Progenitor cell of endocrine pancreas (in vitro differentiated cells): ENCODE measurements around the gene DOCK2. TPM values are rescaled to one million over a fixed set of nuclear protein-coding genes. Genes with fewer than 3 reads are reported as not detected.

ENCODE experiments used
- DNase-seq: peaks from one replicate; pipeline ENCODE4 v3.0.0; 2021; ENCODE audit warnings: low spot score; ENCODE audit not compliant: unreplicated experiment
- H3K27ac Mint-ChIP-seq: 2 replicates; pipeline ENCODE4 v1.8.0; 2021; ENCODE audit warnings: mild to moderate bottlenecking, moderate library complexity, mixed read lengths
- H3K27me3 Mint-ChIP-seq: 2 replicates; pipeline ENCODE4 v1.8.0; 2021; ENCODE audit warnings: mixed read lengths
- H3K36me3 Mint-ChIP-seq: 2 replicates; pipeline ENCODE4 v1.8.0; 2022; ENCODE audit warnings: mixed read lengths; ENCODE audit not compliant: insufficient read depth
- H3K4me1 Mint-ChIP-seq: 2 replicates; pipeline ENCODE4 v1.8.0; 2021; ENCODE audit warnings: low read depth, mixed read lengths
- H3K4me3 Mint-ChIP-seq: 2 replicates; pipeline ENCODE4 v1.8.0; 2021; ENCODE audit warnings: low read depth, mild to moderate bottlenecking, moderate library complexity, mixed read lengths
- H3K9me3 Mint-ChIP-seq: 2 replicates; pipeline ENCODE4 v1.8.0; 2021; ENCODE audit warnings: low read depth, mixed read lengths
- total RNA-seq: library from RNA; stranded (reverse); gene quantifications from 2 replicates; pipeline ENCODE4 v1.2.1, GENCODE V29; 2021
- TF ChIP-seq, protein P1 (sequence below): fragments of 200-600 bp; sonication (generic); IDR thresholded peaks from one replicate; pipeline ENCODE4 v1.5.0; 2021; ENCODE audit warnings: antibody characterized with exemption, mild to moderate bottlenecking; ENCODE audit not compliant: unreplicated experiment

Gene DOCK2
- total RNA-seq, 1 donor from 2014 or later, result not detected

DNA sequence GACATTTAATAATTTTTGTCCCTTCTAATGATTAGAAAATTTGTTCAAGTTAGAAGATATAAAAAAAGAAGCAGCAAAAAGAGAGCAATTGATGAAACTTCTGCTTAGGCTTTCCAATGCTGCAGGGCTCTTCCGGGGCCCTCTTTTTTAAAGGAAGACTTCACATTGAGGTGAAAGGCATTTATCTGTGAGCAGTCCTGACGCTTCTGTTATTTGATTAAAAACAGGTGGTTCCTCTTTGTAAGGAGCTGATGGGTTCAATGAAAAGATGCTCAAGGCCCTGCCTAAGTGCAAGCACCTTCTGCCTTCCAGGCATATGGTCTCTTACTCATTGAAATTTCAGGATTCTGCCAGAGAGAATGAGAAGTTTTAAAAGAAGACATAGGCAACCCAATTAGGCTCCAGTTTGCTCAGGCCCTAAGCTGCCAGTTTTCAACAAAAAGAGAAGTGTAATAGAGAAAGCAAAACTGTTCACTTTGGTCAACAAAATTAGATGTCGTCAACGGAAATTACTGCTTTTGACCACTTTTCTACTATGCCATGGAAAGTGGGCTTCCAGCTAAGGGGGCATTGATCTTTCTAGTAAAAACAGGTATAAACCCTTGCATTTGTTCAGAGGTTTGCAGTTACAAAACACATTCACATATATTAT, 243.1 kb downstream of the DOCK2 start:
- H3K27me3 Mint-ChIP-seq, result peaks cover 35% of the 10 kb centered on the region
- TF ChIP-seq, protein P1, sequence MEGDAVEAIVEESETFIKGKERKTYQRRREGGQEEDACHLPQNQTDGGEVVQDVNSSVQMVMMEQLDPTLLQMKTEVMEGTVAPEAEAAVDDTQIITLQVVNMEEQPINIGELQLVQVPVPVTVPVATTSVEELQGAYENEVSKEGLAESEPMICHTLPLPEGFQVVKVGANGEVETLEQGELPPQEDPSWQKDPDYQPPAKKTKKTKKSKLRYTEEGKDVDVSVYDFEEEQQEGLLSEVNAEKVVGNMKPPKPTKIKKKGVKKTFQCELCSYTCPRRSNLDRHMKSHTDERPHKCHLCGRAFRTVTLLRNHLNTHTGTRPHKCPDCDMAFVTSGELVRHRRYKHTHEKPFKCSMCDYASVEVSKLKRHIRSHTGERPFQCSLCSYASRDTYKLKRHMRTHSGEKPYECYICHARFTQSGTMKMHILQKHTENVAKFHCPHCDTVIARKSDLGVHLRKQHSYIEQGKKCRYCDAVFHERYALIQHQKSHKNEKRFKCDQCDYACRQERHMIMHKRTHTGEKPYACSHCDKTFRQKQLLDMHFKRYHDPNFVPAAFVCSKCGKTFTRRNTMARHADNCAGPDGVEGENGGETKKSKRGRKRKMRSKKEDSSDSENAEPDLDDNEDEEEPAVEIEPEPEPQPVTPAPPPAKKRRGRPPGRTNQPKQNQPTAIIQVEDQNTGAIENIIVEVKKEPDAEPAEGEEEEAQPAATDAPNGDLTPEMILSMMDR, result no peak
- peaks cover 2% of the 10 kb centered on the region for H3K4me1 Mint-ChIP-seq
- no peak overlapping the region for H3K27ac Mint-ChIP-seq
- H3K36me3 Mint-ChIP-seq, result no peaks in the 10 kb centered on the region
- DNase-seq, result no peak
- no peak overlapping the region for H3K4me3 Mint-ChIP-seq
- H3K9me3 Mint-ChIP-seq, result no peaks in the 10 kb centered on the region

DNA sequence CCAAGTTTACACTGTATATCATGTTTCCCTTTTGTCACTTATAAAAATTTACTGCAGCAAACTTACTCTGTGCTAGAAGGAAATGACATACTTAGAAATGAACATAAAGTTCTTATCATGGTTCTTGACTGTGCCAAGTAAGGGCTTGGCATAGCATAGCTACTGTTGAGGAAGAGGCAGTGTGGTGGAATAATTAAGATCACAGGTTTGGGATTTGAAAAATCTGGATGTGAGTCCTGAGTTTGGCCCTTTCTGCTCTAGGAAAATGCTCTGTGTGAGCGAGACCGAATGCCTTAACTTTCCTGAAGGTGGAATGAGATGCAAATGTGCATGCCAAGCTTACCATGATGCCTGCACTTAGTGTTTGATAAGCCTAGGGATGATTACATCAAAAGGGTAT, 243.7 kb downstream of the DOCK2 start:
- TF ChIP-seq, protein P1, result no peak
- Mint-ChIP-seq H3K36me3 (no peaks in the 10 kb centered on the region), H3K27ac (no peak overlapping the region), H3K4me1 (peaks cover 2% of the 10 kb centered on the region), H3K4me3 (no peak overlapping the region), H3K9me3 (no peaks in the 10 kb centered on the region), H3K27me3 (peaks cover 31% of the 10 kb centered on the region)
- no peak for DNase-seq

DNA sequence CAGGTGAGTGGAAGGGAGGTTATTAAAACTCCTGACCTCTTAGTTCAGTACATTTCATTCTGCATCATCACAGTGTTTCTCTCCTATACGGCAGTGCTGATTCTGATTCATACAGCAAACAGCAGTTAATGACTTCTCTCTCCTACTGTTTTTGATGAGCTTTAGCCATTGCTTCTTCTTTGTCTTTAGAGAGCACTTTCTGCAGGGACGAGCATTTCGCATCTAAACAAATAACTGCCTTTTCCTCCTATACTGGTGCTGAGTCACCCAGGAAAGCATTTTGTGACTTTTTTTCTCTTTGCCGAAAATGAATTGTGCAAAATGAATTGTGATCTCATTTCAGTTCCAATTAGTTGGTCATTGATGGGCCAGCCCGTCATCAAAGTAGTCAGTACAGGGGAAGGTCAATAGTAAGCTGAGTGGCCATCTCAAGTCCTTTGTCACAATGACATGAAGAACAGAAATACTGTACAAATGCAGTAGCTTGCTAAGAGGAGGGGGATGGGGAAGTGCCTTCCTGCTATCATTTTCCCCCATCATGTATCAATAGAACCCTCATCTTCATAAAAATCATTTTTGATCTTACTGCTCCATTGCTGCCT, 244.7 kb downstream of the DOCK2 start:
- Mint-ChIP-seq H3K4me1 (peaks cover 2% of the 10 kb centered on the region), H3K27me3 (peaks cover 24% of the 10 kb centered on the region), H3K36me3 (no peaks in the 10 kb centered on the region), H3K9me3 (no peaks in the 10 kb centered on the region), H3K4me3 (no peak overlapping the region), H3K27ac (no peak overlapping the region)
- no peak for DNase-seq
- TF ChIP-seq, protein P1, result no peak

DNA sequence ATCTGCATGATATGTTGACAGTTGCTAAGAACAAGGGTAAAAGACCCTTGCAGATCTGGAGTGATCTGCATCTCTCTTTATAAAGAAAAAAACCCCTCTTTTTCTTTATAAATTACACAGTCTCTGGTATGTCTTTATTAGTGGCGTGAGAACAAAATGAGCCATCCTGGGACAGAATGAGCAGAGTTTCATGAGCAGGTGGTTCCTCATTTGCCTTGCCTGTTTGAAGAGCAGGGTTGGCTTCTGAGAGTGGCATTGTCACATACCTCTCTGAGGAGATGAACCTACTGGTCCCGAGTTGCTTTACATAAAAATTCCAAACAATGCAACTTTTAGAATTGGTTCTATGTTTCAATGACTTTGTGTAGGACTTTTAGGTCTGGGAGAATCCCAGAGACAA, 249.0 kb downstream of the DOCK2 start:
- TF ChIP-seq, protein P1, result no peak
- Mint-ChIP-seq H3K27me3 (peaks cover 12% of the 10 kb centered on the region), H3K27ac (no peak overlapping the region), H3K36me3 (no peaks in the 10 kb centered on the region), H3K4me3 (no peak overlapping the region), H3K4me1 (peaks cover 2% of the 10 kb centered on the region), H3K9me3 (no peaks in the 10 kb centered on the region)
- no peak for DNase-seq

DNA sequence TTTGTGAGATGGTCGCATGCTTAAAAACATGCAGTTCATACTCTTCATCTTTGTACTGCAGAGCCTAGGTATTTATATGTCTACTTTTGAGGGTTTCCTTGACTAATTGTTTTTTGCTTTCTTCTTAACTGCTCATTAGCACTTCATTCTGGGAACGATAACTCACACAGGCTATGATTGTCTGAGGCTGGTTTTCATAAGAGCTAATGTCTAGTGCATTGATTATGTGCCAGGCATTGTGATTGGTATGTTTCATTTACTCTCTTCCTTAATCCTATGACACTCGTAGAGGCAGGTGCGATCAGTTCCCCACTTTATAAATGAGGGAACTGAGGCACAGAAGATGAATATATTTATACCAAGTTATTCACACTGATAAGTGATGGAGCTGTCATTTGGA, 249.6 kb downstream of the DOCK2 start:
- TF ChIP-seq, protein P1, result no peak
- Mint-ChIP-seq H3K27ac (no peak overlapping the region), H3K27me3 (peaks cover 14% of the 10 kb centered on the region), H3K4me3 (no peak overlapping the region), H3K36me3 (no peaks in the 10 kb centered on the region), H3K4me1 (peaks cover 2% of the 10 kb centered on the region), H3K9me3 (no peaks in the 10 kb centered on the region)
- DNase-seq, result no peak
